ENCODE measurements around the gene LARGE1. TPM values are rescaled to one million over a fixed set of nuclear protein-coding genes. Genes with fewer than 3 reads are reported as not detected.

Gene LARGE1
- total and polyA plus RNA-seq, 2 experiments from 2014 or later, result 21.2 to 23.6 TPM

- Histone ChIP-seq H4K20me1 (ENCODE audit: insufficient read depth, poor library complexity, severe bottlenecking) (peaks cover 4% of the 10 kb centered on the region), H3K27me3 (no peaks in the 10 kb centered on the region), H3K79me2 (peaks cover 80% of the 10 kb centered on the region), H3K4me1 (ENCODE audit: insufficient read depth) (peaks cover 9% of the 10 kb centered on the region), H3K27ac (no peak overlapping the region), H3K9me3 (ENCODE audit: low read depth) (no peaks in the 10 kb centered on the region), H2AFZ (no peak overlapping the region), H3K36me3 (replicated peaks; ENCODE audit: insufficient read depth, low read depth) (no peaks in the 10 kb centered on the region), H3K9me2 (replicated peaks; ENCODE audit: insufficient read depth) (no peaks in the 10 kb centered on the region), H3K4me2 (no peak overlapping the region), H3K4me3 (no peak overlapping the region)
- 56% methylated on average over 7 of the region's 7 CpGs for WGBS (ENCODE audit: low lambda C conversion rate, missing lambda C conversion rate)
- no peak for TF ChIP-seq EZH2phosphoT487 (IDR thresholded peaks at IDR 0.05; ENCODE audit: low read depth, severe bottlenecking, unreplicated experiment)
- no peak for TF ChIP-seq EZH2 (IDR thresholded peaks at IDR 0.05; ENCODE audit: borderline replicate concordance)
- TF ChIP-seq, protein P1, sequence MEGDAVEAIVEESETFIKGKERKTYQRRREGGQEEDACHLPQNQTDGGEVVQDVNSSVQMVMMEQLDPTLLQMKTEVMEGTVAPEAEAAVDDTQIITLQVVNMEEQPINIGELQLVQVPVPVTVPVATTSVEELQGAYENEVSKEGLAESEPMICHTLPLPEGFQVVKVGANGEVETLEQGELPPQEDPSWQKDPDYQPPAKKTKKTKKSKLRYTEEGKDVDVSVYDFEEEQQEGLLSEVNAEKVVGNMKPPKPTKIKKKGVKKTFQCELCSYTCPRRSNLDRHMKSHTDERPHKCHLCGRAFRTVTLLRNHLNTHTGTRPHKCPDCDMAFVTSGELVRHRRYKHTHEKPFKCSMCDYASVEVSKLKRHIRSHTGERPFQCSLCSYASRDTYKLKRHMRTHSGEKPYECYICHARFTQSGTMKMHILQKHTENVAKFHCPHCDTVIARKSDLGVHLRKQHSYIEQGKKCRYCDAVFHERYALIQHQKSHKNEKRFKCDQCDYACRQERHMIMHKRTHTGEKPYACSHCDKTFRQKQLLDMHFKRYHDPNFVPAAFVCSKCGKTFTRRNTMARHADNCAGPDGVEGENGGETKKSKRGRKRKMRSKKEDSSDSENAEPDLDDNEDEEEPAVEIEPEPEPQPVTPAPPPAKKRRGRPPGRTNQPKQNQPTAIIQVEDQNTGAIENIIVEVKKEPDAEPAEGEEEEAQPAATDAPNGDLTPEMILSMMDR (IDR thresholded peaks at IDR 0.05; ENCODE audit: poor library complexity), result no peak
- DNase-seq (ENCODE audit: low spot score), result no peak
Measured at GRCh38 chr22:33874206-33874605, 46.1 kb downstream of the LARGE1 start.

GRCh38 chr22:33873666-33874065 is 46.6 kb downstream of the LARGE1 start:
- DNase-seq (ENCODE audit: low spot score), result no peak
- peaks cover 9% of the 10 kb centered on the region for H3K4me1 ChIP-seq (ENCODE audit: insufficient read depth)

DNA sequence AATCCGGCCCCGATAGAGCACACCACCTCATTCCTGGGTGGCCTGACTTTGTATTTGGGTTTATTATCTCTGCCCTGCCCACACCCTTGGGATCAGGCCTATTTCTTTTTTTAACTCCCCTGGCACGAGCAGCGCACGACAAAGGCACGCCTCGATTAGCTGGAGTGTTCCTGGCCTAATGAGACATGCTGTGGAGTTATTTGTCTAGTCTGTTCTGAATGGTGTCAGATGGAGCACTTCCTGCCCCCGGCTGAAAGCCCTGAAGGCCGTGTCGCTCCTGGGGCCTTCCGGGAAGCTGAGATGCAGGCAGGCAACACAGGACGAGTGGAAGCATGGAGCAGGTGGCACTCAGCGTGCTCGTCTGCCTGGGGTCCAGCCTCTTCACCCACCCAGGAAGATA is 47.1 kb downstream of the LARGE1 start:
- Histone ChIP-seq H4K20me1 (ENCODE audit: insufficient read depth, poor library complexity, severe bottlenecking) (peaks cover 4% of the 10 kb centered on the region), H3K27ac (no peak overlapping the region), H3K4me3 (no peak overlapping the region), H3K27me3 (no peaks in the 10 kb centered on the region), H3K4me2 (no peak overlapping the region), H3K36me3 (replicated peaks; ENCODE audit: insufficient read depth, low read depth) (no peaks in the 10 kb centered on the region), H3K4me1 (ENCODE audit: insufficient read depth) (peaks cover 9% of the 10 kb centered on the region), H3K9me3 (ENCODE audit: low read depth) (no peaks in the 10 kb centered on the region), H2AFZ (no peak overlapping the region), H3K9me2 (replicated peaks; ENCODE audit: insufficient read depth) (no peaks in the 10 kb centered on the region), H3K79me2 (peaks cover 85% of the 10 kb centered on the region)
- 71% methylated on average over 14 of the region's 14 CpGs for WGBS (ENCODE audit: low lambda C conversion rate, missing lambda C conversion rate)
- no peak for DNase-seq (ENCODE audit: low spot score)
- TF ChIP-seq EZH2phosphoT487 (IDR thresholded peaks at IDR 0.05; ENCODE audit: low read depth, severe bottlenecking, unreplicated experiment), result no peak
- TF ChIP-seq EZH2 (IDR thresholded peaks at IDR 0.05; ENCODE audit: borderline replicate concordance), result no peak

More at GRCh38 chr22:33873666-33874065, 46.6 kb downstream of the LARGE1 start:
- no peaks in the 10 kb centered on the region for H3K9me3 ChIP-seq (ENCODE audit: low read depth)
- no peak overlapping the region for H2AFZ ChIP-seq
- WGBS (ENCODE audit: low lambda C conversion rate, missing lambda C conversion rate), result no CpG with 5 or more reads among the region's 2 CpGs
- no peaks in the 10 kb centered on the region for H3K36me3 ChIP-seq (replicated peaks; ENCODE audit: insufficient read depth, low read depth)
- H3K4me3 ChIP-seq, result no peak overlapping the region
- no peak overlapping the region for H3K4me2 ChIP-seq
- H3K27me3 ChIP-seq, result no peaks in the 10 kb centered on the region
- H3K79me2 ChIP-seq, result peaks cover 85% of the 10 kb centered on the region
- no peaks in the 10 kb centered on the region for H3K9me2 ChIP-seq (replicated peaks; ENCODE audit: insufficient read depth)
- peaks cover 4% of the 10 kb centered on the region for H4K20me1 ChIP-seq (ENCODE audit: insufficient read depth, poor library complexity, severe bottlenecking)
- TF ChIP-seq EZH2 (IDR thresholded peaks at IDR 0.05; ENCODE audit: borderline replicate concordance), result no peak
- TF ChIP-seq EZH2phosphoT487 (IDR thresholded peaks at IDR 0.05; ENCODE audit: low read depth, severe bottlenecking, unreplicated experiment), result no peak
- TF ChIP-seq, protein P1 (IDR thresholded peaks at IDR 0.05; ENCODE audit: poor library complexity), result no peak
- H3K27ac ChIP-seq, result no peak overlapping the region

DNA sequence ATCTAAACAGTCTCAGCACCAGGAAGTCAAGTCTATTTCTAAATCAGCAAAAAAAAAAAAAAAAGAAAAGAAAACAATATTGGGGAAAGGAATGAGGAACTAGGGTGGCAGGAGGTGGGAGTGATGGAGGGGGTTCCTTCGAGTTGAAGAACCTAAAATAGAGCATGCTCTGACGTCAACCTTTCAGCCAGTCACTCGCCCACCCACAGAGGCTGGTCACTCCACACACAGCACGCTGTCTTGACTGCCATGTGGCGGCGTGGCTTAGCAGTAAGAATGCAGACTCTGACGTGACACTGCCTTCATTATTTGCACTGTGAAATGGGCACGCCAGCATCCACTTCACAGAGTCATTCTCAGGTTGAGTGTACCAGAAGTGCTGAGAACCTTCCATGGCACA is 48.3 kb downstream of the LARGE1 start:
- no peaks in the 10 kb centered on the region for H3K36me3 ChIP-seq (replicated peaks; ENCODE audit: insufficient read depth, low read depth)
- no peak overlapping the region for H3K4me2 ChIP-seq
- WGBS (ENCODE audit: low lambda C conversion rate, missing lambda C conversion rate), result 92% methylated on average over 8 of the region's 8 CpGs
- peaks cover 4% of the 10 kb centered on the region for H4K20me1 ChIP-seq (ENCODE audit: insufficient read depth, poor library complexity, severe bottlenecking)
- H3K9me3 ChIP-seq (ENCODE audit: low read depth), result no peaks in the 10 kb centered on the region
- TF ChIP-seq EZH2phosphoT487 (IDR thresholded peaks at IDR 0.05; ENCODE audit: low read depth, severe bottlenecking, unreplicated experiment), result no peak
- TF ChIP-seq EZH2 (IDR thresholded peaks at IDR 0.05; ENCODE audit: borderline replicate concordance), result no peak
- TF ChIP-seq, protein P1 (IDR thresholded peaks at IDR 0.05; ENCODE audit: poor library complexity), result no peak
- no peaks in the 10 kb centered on the region for H3K27me3 ChIP-seq
- H2AFZ ChIP-seq, result no peak overlapping the region
- peaks cover 80% of the 10 kb centered on the region for H3K79me2 ChIP-seq
- no peak for DNase-seq (ENCODE audit: low spot score)
- H3K9me2 ChIP-seq (replicated peaks; ENCODE audit: insufficient read depth), result no peaks in the 10 kb centered on the region
- H3K4me3 ChIP-seq, result no peak overlapping the region
- H3K27ac ChIP-seq, result peak overlapping the region; percentile 42
- peaks cover 9% of the 10 kb centered on the region for H3K4me1 ChIP-seq (ENCODE audit: insufficient read depth)

Measured in hepatocyte (in vitro differentiated cells).